ENCODE measurements around the gene FKBP10. TPM values are rescaled to one million over a fixed set of nuclear protein-coding genes. Genes with fewer than 3 reads are reported as not detected.

Gene FKBP10
- total and polyA plus RNA-seq, 10 of the 15 experiments (the other 5 are each of a cell fraction or from before 2014, with no cell fraction given), result 0.02 to 4.7 (median 1.8) TPM

DNA sequence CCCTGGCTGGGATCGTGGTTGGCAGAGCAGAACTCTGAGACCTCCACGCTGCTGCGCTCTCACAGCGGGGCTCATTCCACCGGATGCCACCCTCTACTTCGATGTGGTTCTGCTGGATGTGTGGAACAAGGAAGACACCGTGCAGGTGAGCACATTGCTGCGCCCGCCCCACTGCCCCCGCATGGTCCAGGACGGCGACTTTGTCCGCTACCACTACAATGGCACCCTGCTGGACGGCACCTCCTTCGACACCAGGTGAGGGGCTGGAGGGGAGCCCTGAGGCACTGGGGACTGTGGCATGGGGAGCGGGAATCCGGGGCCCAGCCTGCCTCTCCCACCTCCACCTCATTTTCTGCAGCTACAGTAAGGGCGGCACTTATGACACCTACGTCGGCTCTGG is 5.2 kb downstream of the FKBP10 start:
- Histone ChIP-seq H3K9me3 (replicated peaks; ENCODE audit: control insufficient read depth, insufficient read depth, low read length) (no peaks in the 10 kb centered on the region), H3K27me3 (replicated peaks in 1 of 2; ENCODE audit: control insufficient read depth in 2 of 2, insufficient read depth in 2 of 2, low read length in 1 of 2) (peaks cover 0 to 4% of the 10 kb centered on the region in 2 experiments; a peak in 1 of 4 replicates), H3K4me3 (no peak overlapping the region), H3K9ac (ENCODE audit: control insufficient read depth, insufficient read depth, low read length) (no peak overlapping the region), H3K36me3 (ENCODE audit: control insufficient read depth in 2 of 2, insufficient read depth in 2 of 2, low read length in 1 of 2) (no peaks in the 10 kb centered on the region), H2AFZ (ENCODE audit: control insufficient read depth, low read depth, low read length) (no peak overlapping the region), H3K4me2 (ENCODE audit: control insufficient read depth, insufficient read depth) (no peak overlapping the region), H3K27ac (ENCODE audit: control insufficient read depth, insufficient read depth) (no peak overlapping the region), H3K4me1 (ENCODE audit: control insufficient read depth, insufficient read depth, low read length) (peaks cover 9% of the 10 kb centered on the region), H3K79me2 (ENCODE audit: control insufficient read depth, insufficient read depth, low read length) (no peaks in the 10 kb centered on the region), H4K20me1 (ENCODE audit: control insufficient read depth, insufficient read depth) (no peaks in the 10 kb centered on the region; the same call in 1 of the 2 replicates)
- no peak for ATAC-seq
- 81% methylated on average over 19 of the region's 20 CpGs for WGBS (ENCODE audit: insufficient coverage, insufficient replicate concordance, low lambda C conversion rate, missing lambda C conversion rate)
- intact Hi-C loops (cut with micrococcal nuclease; ENCODE audit: unreplicated experiment) (no loop called here), in situ Hi-C loops (cut with MboI) (no loop called here)
- BruUV-seq (replicated peaks), result no TSS peak
- TF ChIP-seq, protein P1, sequence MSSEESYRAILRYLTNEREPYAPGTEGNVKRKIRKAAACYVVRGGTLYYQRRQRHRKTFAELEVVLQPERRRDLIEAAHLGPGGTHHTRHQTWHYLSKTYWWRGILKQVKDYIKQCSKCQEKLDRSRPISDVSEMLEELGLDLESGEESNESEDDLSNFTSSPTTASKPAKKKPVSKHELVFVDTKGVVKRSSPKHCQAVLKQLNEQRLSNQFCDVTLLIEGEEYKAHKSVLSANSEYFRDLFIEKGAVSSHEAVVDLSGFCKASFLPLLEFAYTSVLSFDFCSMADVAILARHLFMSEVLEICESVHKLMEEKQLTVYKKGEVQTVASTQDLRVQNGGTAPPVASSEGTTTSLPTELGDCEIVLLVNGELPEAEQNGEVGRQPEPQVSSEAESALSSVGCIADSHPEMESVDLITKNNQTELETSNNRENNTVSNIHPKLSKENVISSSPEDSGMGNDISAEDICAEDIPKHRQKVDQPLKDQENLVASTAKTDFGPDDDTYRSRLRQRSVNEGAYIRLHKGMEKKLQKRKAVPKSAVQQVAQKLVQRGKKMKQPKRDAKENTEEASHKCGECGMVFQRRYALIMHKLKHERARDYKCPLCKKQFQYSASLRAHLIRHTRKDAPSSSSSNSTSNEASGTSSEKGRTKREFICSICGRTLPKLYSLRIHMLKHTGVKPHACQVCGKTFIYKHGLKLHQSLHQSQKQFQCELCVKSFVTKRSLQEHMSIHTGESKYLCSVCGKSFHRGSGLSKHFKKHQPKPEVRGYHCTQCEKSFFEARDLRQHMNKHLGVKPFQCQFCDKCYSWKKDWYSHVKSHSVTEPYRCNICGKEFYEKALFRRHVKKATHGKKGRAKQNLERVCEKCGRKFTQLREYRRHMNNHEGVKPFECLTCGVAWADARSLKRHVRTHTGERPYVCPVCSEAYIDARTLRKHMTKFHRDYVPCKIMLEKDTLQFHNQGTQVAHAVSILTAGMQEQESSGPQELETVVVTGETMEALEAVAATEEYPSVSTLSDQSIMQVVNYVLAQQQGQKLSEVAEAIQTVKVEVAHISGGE (CRISPR knock-in tag; IDR thresholded peaks at IDR 0.05), result no peak
- TF ChIP-seq IKZF1 (conservative IDR thresholded peaks at IDR 0.05), result no peak
- no peak for TF ChIP-seq IKZF2 (IDR thresholded peaks at IDR 0.05)
- TF ChIP-seq CBX5 (IDR thresholded peaks at IDR 0.05; ENCODE audit: low read depth), result no peak
- TF ChIP-seq, protein P2, sequence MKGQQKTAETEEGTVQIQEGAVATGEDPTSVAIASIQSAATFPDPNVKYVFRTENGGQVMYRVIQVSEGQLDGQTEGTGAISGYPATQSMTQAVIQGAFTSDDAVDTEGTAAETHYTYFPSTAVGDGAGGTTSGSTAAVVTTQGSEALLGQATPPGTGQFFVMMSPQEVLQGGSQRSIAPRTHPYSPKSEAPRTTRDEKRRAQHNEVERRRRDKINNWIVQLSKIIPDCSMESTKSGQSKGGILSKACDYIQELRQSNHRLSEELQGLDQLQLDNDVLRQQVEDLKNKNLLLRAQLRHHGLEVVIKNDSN (IDR thresholded peaks at IDR 0.05; ENCODE audit: borderline replicate concordance, extremely low read length, insufficient read depth, low read depth, low read length), result no peak
- no peak for TF ChIP-seq POLR2A (IDR thresholded peaks at IDR 0.05; ENCODE audit: low read depth, low read length)
- TF ChIP-seq BCL11A (IDR thresholded peaks at IDR 0.05; ENCODE audit: low read depth, low read length), result no peak
- no peak for TF ChIP-seq CEBPB (IDR thresholded peaks at IDR 0.05; ENCODE audit: borderline replicate concordance in 1 of 2, low read depth in 2 of 2, low read length in 2 of 2)
- TF ChIP-seq SREBF2 (IDR thresholded peaks at IDR 0.05; ENCODE audit: low read length), result no peak
- TF ChIP-seq MYC (IDR thresholded peaks at IDR 0.05; ENCODE audit: insufficient read depth, insufficient read length, insufficient replicate concordance, low read length, severe bottlenecking), result no peak
- no peak for TF ChIP-seq NRF1 (conservative IDR thresholded peaks at IDR 0.05; ENCODE audit: low read depth, low read length)
- no peak for DNase-seq (ENCODE audit: low read depth, low spot score)
- no peak for FAIRE-seq
- CTCF ChIA-PET, result no interaction called here
- RAD21 ChIA-PET (ENCODE audit: unreplicated experiment), result no interaction called here
- POLR2A ChIA-PET, result interaction anchor here (0.6 kb wide), 1 partner anchor 77 kb away, joined by 6 read pairs; no protein-coding TSS in a partner anchor
- SMC1A ChIA-PET (ENCODE audit: uncharacterized antibody, unreplicated experiment), result no interaction called here

Measured in GM12878 (cell line).